ENCODE measurements around the gene GNAI1.
"Not testable (repeated sequence)": the region's sequence is repeated elsewhere in the genome, so short reads cannot be mapped to it uniquely, and the experiment has no call there.

Gene GNAI1

DNA sequence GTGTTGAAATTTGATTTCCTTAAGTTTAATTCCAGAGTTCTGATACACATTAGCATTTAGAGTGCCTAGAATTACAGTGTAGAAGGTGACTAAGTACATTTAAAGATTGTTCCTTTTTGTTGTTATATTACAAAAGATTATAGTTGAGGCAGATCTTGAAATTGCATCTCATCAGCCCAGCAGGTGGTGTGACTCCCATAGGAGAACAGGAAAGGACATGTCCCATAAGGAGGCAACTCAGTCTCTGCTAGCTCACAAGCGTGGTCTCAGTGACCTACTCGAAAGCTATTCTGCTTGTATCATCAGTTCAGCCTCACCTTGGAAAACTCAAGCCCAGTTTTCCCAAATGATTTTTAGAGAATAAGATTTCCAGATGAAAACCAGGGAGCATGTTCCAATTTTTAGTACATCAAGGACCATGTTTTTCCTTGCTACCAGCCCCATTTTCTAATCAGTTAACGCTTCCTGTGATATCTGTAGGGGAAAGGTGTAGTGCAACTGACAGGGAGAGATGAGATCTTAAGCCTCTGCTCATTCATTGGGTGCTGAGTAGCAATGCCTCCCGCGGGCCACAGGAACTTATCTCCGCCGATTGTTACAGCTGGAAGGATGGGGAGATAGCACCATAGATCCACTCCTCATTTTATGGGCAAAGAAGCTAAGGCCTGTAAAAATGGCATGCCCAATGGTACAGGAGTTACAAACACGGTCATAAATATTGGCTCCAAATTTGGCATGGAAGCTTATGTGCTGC, 1.1 kb upstream of the GNAI1 start:
- DNase-seq: no peak

DNA sequence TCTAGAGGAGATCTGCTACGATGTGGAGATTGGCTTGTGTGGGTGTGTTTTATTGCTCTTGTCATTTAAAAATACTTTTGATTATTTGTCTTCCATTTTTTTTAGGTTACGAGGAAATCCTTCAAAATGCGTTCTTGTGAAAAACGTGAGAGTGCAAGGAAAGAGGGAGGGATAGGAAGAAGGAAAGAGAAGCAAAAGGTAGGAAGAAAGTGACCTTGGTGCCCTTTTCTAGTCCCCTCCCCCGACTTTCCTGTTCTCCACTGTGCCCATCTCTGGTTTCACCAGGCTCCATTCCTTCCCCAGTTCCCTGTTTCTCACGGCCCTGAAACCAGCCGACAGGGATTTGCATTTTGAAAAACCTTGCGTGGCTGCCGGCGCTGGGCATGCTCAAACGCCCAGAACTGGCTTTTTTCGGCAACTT, 506 bp upstream of the GNAI1 start:
- no peak for DNase-seq

DNA sequence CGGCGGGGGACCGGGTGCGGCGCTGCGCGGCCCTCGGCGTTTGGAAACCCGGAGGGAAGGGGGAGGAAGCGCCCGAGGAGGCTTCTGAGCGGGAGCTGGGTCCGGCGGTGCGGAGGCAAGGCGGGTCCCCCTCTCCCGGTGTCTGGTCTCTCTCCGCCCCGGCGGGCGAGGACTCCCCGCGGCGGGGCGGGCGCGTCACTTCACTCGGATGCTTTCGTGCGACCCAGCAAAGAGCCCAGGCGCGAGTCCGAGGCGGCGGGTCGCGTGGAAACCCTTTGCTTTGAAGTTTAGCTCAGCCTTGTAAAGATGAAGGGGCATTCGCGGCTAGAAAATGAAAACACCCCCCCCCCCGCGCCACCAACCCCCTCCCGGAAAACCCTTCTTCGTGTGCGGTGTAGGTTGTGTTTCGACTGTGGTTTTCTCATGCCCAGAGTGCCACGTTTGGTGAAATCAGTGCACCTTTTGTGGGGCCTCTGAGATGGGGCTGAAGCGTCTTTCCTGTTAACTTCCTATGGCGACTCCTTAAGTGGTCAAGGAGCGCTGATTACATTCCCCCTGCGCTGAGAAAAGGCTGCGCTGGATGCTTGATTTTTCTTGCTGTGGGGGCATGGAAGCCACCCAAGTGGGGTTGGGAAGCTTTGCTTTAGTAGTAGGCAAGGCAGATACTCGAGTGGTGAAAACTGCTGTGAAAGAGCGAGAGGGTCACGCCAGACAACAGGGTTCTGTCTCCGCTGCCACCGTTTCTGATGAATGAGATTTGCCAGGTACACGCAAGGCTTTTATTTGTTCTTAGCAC, 876 bp downstream of the GNAI1 start:
- DNase-seq: no peak

DNA sequence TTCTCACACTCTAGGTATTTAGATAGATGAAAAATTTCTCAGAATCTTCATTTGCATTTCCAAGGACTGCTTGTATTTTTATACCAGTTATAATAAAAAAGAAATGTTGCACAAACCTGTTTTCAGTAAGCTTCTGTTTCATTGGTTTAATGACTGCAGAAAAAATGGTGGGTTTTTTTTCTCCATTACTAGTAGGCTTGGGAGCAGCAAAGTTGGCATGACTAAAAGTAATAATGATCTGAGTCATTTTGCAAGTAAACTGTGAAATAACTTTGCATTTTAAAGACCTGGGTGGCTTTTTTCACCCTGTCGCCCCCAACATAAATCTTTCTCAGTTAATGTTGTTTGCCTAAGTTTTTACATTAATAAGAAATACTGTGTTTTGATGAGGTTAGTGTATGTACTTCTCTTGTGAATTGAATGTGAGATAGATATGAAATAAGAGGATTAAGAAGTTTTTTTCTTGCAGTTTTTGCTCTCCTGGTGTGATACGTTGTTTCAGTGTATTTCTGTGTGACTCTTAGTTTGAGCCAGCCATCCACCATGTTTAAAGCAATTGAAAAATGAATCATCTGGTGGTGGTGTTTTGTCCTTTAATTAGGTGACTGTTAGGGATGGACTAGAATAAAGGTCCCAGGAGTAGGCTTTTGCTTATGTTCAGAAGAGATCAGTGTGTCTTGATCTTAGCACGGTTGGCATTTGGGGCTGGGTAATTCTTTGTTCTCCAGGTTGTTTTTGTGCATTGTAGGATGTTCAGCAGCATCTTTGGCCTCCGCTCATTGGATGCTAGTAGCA, 1.8 kb downstream of the GNAI1 start:
- DNase-seq: no peak

DNA sequence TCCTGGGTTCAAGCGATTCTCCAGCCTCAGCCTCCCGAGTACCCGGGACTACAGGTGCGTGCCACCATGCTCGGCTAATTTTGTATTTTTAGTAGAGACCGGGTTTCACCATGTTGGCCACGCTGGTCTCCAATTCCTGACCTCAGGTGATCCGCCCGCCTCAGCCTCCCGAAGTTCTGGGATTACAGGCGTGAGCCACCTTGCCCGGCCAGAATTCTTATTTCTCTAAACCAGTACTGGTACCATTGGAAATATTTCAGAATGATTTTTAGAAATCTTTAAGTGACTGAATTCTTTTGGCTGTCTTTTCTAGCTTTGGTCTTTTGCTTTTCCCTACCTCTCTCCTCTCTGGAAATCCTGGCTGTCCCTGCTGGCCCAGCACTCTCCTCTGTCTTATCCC, 2.8 kb downstream of the GNAI1 start:
- DNase-seq: no peak

DNA sequence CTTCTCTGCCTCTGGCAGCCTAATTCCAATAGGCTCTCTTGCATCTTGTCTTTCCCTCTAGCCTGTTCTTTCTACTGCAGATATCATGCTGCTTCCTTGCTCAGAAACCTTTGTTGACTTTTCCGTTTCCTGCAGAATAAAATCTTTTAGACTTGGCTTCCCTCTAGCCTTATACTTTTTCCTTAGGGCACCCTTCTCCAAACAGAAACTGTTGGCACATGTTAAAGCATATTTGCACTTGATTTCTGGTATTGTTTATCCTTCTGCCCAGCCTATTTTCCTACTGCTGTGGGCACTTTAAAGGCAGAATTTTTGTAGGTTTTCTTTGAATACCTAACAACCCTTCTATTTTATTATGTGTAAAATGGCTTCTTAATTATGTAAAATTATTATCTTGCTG, 4.6 kb downstream of the GNAI1 start:
- no peak for DNase-seq

DNA sequence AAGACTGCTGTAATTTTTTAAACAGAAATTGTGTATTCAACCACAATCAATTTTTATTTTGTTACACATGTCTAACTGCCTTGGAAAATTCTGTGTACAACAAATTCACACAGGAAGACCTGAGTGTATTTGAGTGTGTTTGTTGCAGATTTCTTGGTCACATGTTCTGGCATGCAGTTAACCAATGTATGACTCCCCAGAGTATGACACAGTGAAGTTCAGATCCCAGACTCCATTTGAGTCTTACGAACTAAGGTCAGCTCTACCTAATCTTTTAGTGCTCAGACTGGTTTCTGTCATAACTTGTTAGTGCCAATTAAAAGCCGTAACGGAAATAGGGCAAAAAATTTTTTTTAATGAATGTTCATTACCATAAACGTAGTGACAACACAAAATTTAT, 5.8 kb downstream of the GNAI1 start:
- no peak for DNase-seq

DNA sequence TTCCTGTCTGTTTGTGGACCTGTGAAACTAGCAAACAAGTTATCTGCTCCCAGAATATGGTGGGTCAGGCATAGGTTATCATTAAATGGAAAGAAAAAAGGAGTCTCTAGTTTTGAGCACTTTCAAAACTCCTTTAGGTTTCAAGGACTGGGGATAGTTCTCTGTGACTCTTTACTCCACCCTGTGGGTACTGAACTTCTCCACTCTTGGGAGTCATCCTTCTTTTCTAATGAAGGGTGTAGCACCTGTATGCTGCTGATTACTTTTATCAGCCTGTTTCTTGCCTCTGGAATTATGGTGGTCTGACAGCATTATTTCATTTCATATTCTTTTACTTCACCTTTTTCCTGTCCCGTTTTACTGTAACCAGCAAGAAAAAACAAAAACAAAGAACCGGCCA, 6.7 kb downstream of the GNAI1 start:
- DNase-seq: no peak

DNA sequence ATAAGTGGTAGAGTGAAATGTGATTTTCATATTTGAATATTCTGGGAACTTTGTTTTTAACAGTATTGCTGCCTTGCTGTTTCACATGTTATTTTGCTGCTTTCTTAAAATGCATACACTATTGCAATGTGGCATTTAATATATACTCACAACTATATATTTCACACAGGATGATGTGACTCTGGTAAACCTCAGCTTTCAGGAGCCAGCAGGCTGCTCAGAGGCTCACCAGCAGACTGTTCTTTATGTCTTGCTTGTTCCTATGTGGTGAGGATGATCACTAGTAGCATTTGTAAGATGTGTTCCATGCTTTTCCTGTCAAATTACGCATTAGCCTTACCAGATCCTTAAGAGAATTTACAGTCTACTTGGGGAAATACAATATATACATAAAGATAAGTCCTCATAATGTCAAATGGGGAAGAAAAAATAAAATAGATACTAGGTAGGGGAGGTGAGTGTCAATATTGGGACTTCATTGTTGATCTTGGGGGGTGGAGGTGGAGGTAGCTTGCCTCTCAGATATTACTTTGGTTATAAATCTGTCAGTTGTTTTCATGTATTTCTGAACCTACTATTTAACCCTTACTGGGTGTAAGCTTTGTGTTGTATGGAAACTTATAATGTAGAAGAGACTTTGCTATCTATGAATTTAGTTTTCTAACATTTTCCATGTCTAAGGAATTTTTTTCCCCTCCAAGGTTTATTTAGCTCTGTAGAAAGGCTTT, 8.4 kb downstream of the GNAI1 start:
- DNase-seq: no peak

DNA sequence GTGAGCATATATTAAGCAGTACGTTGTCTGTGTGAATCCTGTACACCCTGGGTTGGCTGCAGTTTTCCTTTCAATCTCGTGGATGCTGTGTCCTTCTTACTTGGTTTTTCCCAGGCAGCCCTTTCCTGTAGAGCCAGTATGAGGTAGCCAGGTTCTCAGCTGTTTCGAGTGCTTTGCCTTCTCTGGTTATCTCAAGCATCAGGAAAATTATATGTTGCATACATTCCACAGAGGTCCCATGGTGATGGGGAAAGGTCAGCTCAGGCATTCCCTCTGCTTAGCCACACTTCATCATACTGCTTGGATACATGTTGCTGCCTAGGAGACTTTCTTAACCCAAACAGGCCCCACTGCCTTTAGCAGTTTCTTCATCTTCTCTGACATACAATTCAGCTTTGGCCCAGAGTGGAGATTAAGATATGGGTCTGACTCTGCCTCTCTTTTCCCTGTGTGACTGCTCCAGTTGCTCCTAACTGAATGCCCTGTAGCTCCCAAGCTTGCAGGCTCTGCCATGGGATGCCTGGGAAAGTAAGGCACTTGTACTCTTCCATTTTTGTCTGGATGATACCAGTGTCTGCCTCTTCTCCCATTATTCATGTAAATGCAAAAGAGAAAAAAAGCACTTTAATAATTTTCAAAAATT, 11.3 kb downstream of the GNAI1 start:
- DNase-seq: no peak

DNA sequence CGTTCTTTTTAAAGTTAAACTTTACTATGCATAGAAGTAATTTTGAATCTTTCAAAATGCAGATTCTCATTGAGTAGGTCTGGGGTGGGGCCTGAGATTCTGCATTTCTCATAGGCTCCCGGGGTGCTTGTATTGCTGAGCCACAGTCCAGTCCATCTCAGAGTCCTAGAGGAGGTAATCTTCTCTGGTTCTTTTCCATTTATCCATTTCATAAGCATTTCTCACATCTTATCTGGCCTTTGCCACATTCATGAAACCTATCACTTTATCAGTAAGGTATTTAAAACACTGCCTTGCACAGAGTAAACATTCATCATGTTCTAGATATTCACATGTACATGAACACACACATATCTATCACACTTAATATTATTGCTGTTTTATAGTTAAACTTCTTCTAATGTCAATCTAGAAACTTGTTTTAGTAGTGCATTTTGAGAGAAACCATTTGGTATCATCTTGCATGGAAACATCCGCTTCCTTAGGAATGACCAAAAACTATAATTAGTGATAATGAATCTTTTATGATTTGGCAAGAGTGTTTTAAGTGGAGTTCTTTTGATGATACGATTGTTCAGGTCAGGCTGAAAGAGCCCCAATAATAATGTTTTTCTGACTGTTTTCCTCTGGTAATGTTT, 12.0 kb downstream of the GNAI1 start:
- no peak for DNase-seq

DNA sequence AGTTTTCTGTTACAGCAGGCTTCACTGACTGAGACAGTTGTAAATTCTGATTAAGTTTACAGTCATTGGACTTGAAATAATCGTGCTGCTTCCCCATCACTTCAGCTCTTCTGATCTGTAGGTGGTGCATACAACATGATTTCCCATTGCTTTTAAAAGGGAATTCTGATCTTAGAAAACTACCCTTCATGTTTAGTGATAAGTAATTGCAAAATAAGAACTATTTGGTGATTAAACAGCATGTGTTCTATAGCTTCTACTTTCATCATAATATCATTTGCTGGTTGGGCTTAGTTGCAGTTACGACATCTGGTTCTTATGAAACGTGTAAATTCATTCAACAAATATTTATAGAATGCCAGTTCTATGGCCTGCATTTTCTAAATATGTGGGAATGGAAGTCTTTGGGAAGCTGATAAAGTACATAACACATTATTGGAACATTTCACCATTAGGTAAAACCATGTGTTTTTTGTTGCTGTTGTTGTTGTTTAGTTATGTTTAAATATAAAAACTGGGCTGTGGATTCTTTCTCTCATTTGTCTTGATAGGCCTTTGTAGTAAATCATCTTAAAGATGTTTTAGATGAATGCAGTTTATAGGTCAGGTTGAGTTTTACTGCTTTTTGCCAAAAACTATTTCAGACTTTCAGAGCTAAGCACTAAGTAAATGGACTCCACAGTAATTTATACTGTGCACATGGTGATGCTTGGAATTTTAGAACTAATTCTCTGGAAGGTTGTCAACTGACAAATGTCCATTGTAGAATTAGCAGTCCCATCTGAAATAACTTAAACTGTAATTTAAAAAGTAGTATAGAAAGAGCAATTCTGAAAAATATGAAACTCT, 13.1 kb downstream of the GNAI1 start:
- no peak for DNase-seq

DNA sequence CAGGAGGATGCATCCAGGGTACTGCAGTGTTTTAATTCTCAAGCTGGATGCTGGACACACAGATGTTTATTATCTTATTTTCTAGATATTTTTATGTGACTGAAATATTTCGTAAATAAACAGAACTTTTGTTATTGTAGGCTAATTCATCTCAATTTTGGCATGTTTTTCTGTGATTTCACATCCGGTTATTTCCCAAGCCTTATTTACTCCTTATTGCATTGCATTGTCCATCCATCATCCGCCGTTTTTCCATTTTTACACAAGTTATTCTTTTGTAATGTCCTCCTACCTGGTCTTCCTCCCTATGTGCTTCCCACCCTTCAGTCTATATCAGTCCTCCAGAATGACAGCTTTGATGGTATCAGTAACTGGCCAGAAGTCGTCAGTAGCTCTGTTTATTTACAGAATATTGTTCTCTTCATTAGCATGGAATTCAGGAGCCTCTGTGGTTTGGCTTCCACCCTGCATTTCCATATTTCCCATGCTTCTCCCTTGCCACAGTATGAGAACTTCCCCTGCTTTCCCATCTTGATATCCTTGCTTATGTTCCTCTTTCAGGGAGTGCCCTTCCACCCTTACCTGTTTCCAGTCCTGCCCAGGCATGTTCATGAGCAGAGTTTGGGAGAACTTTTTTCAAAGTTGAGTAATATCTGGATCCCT, 16.1 kb downstream of the GNAI1 start:
- no peak for DNase-seq

DNA sequence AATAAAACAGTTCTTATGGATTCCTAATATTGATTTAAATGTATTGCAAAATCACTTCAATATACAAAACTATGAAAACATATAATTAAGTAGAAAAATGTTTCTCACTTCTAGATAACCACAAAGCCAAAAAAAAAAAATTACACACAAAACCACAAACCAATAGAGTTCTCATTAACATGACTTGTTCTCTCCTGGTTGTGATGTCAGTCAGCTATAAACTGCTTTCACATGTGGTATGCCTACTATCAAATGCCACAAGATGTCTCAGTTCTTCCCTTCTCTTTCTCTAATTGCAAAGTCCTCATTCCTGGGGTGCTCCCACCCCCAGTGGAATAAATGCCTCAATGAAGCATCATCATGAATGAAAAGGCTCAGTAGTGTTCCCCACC, 16.6 kb downstream of the GNAI1 start:
- no peak for DNase-seq

DNA sequence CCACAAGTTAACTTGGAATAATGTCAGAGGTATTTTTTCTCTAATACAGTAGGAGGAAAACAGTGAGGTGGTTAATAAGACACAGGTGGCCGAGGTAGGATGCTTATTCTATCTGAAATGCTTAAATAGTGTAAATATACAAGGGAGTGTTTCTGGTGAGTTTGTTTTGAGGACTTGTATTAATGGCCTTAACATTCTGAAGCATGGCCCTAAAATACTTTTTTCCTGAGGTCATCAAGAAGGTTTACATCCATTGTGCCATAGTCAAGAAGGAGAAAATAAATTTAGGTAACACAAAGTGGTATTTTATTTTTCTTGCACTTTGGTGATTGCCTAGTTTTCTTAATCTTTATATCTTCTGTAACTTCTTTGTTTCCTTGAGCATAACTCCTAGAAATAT, 18.8 kb downstream of the GNAI1 start:
- no peak for DNase-seq

DNA sequence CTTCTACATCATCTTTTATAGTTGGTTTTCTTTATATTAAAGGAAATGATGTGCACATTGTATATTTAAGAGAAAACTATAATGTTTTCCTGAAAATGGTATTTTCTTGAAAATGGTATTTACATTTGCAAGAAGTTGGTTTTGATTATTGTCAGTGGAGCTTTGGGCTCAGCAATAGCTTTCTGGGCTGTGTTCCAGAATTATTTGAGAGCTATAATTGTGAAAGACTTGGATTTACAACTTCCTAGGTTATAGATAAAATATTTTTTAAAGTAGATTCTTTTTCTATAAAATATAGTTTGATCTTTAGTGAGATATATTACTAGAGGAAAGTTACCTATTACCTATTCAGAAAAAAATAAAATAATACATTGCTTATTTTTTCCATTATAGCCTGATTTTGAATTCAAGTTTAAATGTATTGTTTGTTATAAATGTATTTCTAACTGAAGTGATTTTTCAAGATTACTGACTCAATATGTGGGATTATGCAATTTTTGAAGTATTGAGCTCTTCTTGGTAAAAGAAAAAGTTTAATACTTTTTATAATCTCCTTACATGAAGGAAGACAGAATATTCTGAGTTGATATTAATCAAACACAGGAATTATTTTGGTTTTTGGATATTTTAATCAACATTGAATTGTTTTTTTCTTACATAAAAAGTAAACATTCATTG, 20.2 kb downstream of the GNAI1 start:
- DNase-seq: no peak

DNA sequence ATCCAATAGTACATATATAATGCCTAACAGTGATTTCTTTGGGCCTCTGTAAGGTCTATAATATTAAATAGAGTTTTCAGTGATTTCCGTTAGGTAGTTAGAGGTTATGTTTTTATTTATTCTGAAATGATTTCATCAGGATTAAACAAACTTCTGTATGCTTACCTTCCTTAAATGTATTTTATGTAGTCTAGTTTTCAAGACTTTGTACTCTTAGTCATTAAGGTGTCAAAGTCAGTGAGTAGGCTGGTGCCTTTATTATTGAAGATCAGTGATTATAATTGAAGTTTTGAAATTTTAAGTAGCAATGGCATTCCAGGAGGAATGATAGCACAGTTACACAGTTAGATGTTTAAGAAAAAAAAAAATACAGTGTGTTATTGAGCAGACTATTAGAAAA, 20.7 kb downstream of the GNAI1 start:
- no peak for DNase-seq

DNA sequence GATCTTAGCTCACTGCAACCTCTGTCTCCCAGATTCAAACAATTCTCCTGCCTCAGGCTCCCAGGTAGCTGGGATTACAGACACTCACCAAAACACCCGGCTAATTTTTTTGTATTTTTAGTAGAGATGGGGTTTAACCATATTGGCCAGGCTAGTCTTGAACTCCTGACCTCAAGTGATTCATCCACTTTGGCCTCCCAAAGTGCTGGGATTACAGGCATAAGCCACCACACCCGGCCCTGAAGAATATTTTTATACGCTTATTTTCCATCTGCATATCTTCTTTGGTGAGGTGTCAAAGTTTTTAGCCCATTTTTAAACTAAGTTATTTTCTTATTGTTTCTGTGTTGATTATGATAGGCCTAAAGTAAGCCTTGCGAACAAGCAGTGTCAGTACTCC, 23.1 kb downstream of the GNAI1 start:
- DNase-seq: not testable (repeated sequence)

DNA sequence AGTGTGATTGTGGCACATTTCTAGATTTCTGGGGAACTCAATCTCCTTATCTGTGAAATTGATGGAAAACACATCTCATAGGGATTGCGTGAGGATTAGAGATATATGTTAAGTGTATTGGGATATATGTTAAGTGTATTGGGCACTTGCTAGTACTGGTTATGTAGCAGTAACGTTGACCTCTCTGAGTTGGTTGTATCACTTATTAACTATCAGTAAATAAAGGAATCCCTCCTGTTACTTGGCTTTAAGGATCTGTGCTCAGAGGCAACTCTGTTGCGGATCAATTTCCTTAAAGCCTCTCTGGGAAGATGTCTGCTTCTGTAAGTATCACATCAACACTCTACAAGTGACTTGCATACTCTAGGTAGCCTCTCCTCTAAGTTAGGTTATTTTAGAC, 25.2 kb downstream of the GNAI1 start:
- DNase-seq: no peak

DNA sequence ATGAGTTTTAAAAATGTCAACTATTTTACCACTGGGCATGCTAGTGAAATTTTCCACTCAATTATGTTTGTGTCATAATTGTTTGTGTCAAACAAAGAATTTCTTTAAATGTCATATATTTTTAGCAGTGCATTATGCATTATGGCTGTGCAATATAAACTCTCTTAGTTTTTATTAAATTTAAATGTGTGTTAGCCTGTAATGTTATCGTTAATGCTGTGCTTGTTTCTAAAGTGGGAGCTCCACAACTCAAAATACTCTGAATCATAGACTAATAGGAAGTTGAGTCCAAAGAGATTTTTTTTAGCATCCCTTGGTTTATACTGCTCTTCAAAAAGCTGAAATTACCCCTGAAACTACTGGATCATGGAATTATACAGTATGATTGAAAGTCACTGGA, 26.8 kb downstream of the GNAI1 start:
- no peak for DNase-seq
